ENCODE measurements around the gene BLNK. TPM values are rescaled to one million over a fixed set of nuclear protein-coding genes. Genes with fewer than 3 reads are reported as not detected.

Gene BLNK
- total RNA-seq, 4 donors from 2014 or later = 0.27 to 2.4 (median 1.6) TPM

- ATAC-seq = no peak
- Histone ChIP-seq H3K36me3 (no peaks in the 10 kb centered on the region), H3K4me1 (peaks cover 0 to 28% (median 0%) of the 10 kb centered on the region in 3 donors), H3K27ac (no peak overlapping the region), H3K4me3 (no peak overlapping the region), H3K27me3 (no peaks in the 10 kb centered on the region), H3K9me3 (no peaks in the 10 kb centered on the region)
- WGBS, 2 donors (ENCODE audit: low coverage in 1 of 2) = 38 to 88% methylated on average over 1 of the region's 1 CpG
- TF ChIP-seq POLR2A (IDR thresholded peaks at IDR 0.05) = no peak
- TF ChIP-seq EP300 (IDR thresholded peaks at IDR 0.05) = no peak
Observed at GRCh38 chr10:96276831-96277230, 5.5 kb upstream of the BLNK start.

DNA sequence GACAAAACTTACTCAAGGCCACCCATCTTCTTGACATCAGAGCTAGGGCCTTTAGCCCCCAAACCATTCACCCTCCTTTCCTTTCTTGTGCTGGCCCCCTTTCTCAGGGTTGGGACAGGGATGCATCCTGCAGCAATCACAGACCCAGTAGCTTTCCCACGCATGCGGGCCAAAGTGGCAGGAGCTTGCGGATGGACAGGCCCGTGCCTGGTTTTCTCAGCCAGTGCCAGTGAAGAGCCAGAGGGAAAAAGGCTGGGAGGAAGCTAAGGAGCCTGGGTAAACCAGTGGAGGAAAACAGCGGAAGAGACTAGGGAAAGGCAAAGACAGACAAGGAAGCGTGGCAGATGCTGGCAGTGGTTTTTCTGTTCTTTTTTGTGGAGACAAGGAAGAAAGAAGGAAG lies 5.1 kb upstream of the BLNK start:
- 96 to 100% methylated on average over 1 to 2 of the region's 6 CpGs for WGBS, 2 donors (ENCODE audit: low coverage in 1 of 2)
- TF ChIP-seq EP300 (IDR thresholded peaks at IDR 0.05) (no peak), POLR2AphosphoS5 (IDR thresholded peaks at IDR 0.05) (no peak), POLR2A (IDR thresholded peaks at IDR 0.05) (no peak)
- TF ChIP-seq, protein P1, sequence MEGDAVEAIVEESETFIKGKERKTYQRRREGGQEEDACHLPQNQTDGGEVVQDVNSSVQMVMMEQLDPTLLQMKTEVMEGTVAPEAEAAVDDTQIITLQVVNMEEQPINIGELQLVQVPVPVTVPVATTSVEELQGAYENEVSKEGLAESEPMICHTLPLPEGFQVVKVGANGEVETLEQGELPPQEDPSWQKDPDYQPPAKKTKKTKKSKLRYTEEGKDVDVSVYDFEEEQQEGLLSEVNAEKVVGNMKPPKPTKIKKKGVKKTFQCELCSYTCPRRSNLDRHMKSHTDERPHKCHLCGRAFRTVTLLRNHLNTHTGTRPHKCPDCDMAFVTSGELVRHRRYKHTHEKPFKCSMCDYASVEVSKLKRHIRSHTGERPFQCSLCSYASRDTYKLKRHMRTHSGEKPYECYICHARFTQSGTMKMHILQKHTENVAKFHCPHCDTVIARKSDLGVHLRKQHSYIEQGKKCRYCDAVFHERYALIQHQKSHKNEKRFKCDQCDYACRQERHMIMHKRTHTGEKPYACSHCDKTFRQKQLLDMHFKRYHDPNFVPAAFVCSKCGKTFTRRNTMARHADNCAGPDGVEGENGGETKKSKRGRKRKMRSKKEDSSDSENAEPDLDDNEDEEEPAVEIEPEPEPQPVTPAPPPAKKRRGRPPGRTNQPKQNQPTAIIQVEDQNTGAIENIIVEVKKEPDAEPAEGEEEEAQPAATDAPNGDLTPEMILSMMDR (IDR thresholded peaks at IDR 0.05) = no peak
- ATAC-seq = no peak
- Histone ChIP-seq H3K4me3 (no peak overlapping the region), H3K36me3 (no peaks in the 10 kb centered on the region), H3K4me1 (peaks cover 0 to 32% (median 0%) of the 10 kb centered on the region in 3 donors), H3K27ac (no peak overlapping the region), H3K9me3 (no peaks in the 10 kb centered on the region), H3K27me3 (no peaks in the 10 kb centered on the region)

DNA sequence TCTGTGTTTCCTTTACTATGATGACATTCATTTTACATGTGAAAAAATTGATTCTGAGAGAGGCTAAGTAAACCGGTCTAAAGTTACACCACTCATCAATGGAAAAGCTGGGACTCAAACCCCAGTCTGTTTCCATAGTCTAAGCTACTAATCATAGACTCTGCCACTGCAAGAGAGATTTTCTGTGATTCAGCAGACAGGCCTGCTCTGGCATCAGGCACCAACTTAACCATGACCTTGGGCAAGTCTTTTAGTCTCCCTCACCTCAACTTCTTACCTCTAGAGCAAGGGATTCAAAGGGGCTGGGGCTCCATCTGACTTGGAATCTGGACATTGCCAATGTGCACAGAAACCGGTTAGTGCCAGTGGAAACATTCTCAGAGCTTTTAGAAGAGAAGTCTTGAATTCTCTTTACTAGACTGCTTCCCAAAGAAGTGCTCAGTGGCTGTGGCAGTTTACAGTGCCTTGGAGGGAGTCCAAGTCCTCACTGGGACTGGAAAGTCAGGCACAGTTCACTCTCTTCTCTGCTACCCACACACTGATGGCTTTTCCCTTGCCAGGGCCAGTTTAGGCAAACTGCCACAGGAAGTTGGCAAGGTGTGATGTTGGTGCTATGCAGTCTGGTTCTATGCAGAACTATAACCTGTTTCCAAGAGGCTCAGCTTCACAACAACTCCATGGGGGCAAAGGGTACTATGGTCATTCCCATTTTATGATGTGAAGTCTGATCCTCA lies 4.5 kb upstream of the BLNK start:
- 60% methylated on average over 2 of the region's 2 CpGs; no CpG with 5 or more reads in 1 of the 2 donors for WGBS, 2 donors (ENCODE audit: low coverage in 1 of 2)
- no peak overlapping the region for H3K27ac ChIP-seq
- ATAC-seq = no peak

DNA sequence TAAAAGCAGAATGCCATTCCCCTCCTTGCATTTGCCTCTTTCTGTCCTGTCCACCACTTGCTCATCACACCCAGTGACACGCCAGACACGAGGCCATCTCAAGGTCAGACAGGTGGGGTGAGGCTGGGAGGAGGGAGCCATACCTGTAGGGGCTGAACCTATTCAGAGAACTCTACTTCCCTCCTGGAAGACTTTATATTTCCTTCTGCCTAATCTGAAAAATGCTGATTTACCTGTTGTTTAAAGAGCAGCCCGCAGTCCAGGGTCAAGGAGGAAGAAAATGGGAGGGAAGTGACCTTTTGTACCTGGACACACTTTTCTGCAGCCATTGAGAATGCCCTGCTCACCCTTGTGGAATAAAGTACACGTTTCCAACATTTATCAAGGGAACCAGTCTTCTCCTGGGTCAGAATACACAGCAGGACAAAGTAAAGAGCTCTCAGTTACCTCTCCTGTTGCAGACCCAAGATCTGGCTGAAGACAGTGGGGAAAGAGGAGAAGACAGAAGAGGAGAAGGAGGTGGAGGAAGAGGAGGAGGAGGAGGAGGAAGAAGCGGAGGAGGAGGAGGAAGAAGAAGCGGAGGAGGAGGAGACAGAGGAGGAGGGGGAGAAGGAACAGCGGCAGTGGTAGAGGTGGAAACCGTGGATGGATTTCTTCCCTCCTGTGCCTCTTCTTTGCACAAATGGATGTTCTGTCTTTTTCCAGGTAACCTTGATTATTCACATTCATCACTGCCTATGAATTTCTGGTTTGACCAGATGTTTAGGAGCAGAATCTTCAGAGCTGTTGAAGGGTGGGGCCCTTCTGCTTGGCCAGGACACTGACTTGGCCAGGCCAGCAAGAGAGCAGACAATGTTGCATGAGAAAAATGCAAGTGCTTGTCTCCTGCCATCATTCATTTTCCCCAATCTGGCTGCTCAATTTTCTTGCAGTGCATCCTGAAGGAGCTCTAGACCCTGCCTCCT lies 1.2 kb upstream of the BLNK start:
- no peaks in the 10 kb centered on the region for H3K9me3 ChIP-seq
- peaks cover 0 to 40% (median 4%) of the 10 kb centered on the region in 3 donors for H3K4me1 ChIP-seq
- peak overlapping the region in 3 of 4 donors; percentile 7 to 57 (median 56) for H3K27ac ChIP-seq
- no peaks in the 10 kb centered on the region for H3K27me3 ChIP-seq
- H3K4me3 ChIP-seq = no peak overlapping the region
- ATAC-seq = no peak
- WGBS, 2 donors (ENCODE audit: low coverage in 1 of 2) = 75 to 85% methylated on average over 8 of the region's 8 CpGs
- TF ChIP-seq, protein P1 (IDR thresholded peaks at IDR 0.05) = no peak
- no peak for TF ChIP-seq POLR2AphosphoS5 (IDR thresholded peaks at IDR 0.05)
- TF ChIP-seq EP300 (IDR thresholded peaks at IDR 0.05) = no peak
- H3K36me3 ChIP-seq = no peaks in the 10 kb centered on the region

More for the DNA sequence above, 4.5 kb upstream of the BLNK start:
- Histone ChIP-seq H3K4me3 (no peak overlapping the region), H3K9me3 (no peaks in the 10 kb centered on the region), H3K27me3 (no peaks in the 10 kb centered on the region), H3K36me3 (no peaks in the 10 kb centered on the region), H3K4me1 (peaks cover 0 to 38% (median 4%) of the 10 kb centered on the region in 3 donors)
- TF ChIP-seq POLR2AphosphoS5 (IDR thresholded peaks at IDR 0.05) = no peak
- TF ChIP-seq, protein P1 (IDR thresholded peaks at IDR 0.05) = no peak
- TF ChIP-seq EP300 (IDR thresholded peaks at IDR 0.05) = no peak
- no peak for TF ChIP-seq POLR2A (IDR thresholded peaks at IDR 0.05)

DNA sequence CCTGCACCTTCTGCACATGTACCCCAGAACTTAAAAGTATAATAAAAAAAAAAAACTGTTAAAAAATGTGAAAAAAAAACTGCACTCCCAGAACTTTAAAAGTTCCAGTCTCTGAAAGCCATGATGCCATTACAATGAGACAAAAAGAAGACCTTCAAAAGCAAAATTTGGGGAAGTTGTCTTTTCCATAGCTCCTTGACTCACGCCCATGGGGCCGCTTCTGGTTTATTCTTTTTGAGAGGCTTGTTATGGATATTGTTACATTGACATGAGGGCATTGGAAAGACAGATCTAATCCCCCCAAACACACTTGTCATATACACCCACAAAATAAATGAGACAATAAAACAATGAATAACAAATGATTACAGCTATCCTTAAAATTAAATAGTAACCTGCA lies 798 bp downstream of the BLNK start:
- no peaks in the 10 kb centered on the region for H3K36me3 ChIP-seq
- H3K4me1 ChIP-seq = peaks cover 0 to 29% (median 4%) of the 10 kb centered on the region in 3 donors
- peak overlapping the region in 2 of 4 donors; percentile 51 to 57 for H3K27ac ChIP-seq
- WGBS, 2 donors (ENCODE audit: low coverage in 1 of 2) = 85 to 89% methylated on average over 2 of the region's 2 CpGs
- ATAC-seq = no peak
- TF ChIP-seq EP300 (IDR thresholded peaks at IDR 0.05) (no peak), POLR2A (IDR thresholded peaks at IDR 0.05) (no peak), POLR2AphosphoS5 (IDR thresholded peaks at IDR 0.05) (no peak)
- TF ChIP-seq, protein P1 (IDR thresholded peaks at IDR 0.05) = no peak
- H3K9me3 ChIP-seq = no peaks in the 10 kb centered on the region
- no peak overlapping the region for H3K4me3 ChIP-seq
- no peaks in the 10 kb centered on the region for H3K27me3 ChIP-seq
